Keratinocyte (primary cell): Measurements from ENCODE around the gene HDGF. TPM values are rescaled to one million over a fixed set of nuclear protein-coding genes. Genes with fewer than 3 reads are reported as not detected.

ENCODE experiments used
- DNase-seq: peaks from one replicate; pipeline ENCODE4 v3.0.0-alpha.2; 2011; ENCODE audit warnings: low read depth, missing footprints, low spot score
- FAIRE-seq: peaks from 2 replicates; lab custom pipeline; 2011; peaks lifted over from hg19 to GRCh38; lab: Jason Lieb, UNC
- H2AFZ ChIP-seq: 2 replicates; pipeline ENCODE4 v1.6.0; 2012; ENCODE audit warnings: low read length, control low read depth, inconsistent platforms; ENCODE audit not compliant: control insufficient read depth
- H3K27ac ChIP-seq: 2 replicates; pipeline ENCODE4 v1.5.1; 2011; ENCODE audit warnings: low read length; ENCODE audit not compliant: control insufficient read depth, insufficient read depth
- H3K27me3 ChIP-seq: 3 replicates; pipeline ENCODE4 v1.6.0; 2011; ENCODE audit warnings: low read length; ENCODE audit not compliant: control insufficient read depth, insufficient read depth; ENCODE audit errors: extremely low read depth
- H3K36me3 ChIP-seq, 2 experiments: 2 replicates in 1 of 2; 3 replicates in 1 of 2; pipeline ENCODE4 v1.5.1; 2011; ENCODE audit warnings: low read length in 2 of 2, mild to moderate bottlenecking in 1 of 2; ENCODE audit not compliant: control insufficient read depth in 2 of 2, insufficient read depth in 2 of 2; ENCODE audit errors: extremely low read depth in 1 of 2
- H3K4me1 ChIP-seq: 3 replicates; pipeline ENCODE4 v1.5.1; 2011; ENCODE audit warnings: low read length; ENCODE audit not compliant: control insufficient read depth, insufficient read depth; ENCODE audit errors: extremely low read depth
- H3K4me2 ChIP-seq: 3 replicates; pipeline ENCODE4 v1.6.0; 2011; ENCODE audit warnings: low read depth, low read length; ENCODE audit not compliant: control insufficient read depth, insufficient read depth; ENCODE audit errors: extremely low read depth
- H3K4me3 ChIP-seq, 3 experiments: fragments of 200-600 bp in 1 of 3; sonication (generic) in 1 of 3; 2 replicates in 2 of 3; 3 replicates in 1 of 3; pipeline ENCODE4 v1.5.1; 2011 to 2016; ENCODE audit warnings: low read length in 3 of 3, mild to moderate bottlenecking in 3 of 3, control low read depth in 2 of 3, inconsistent platforms in 1 of 3, low read depth in 1 of 3, mixed read lengths in 1 of 3, mixed run types in 1 of 3, moderate library complexity in 1 of 3; ENCODE audit not compliant: control insufficient read depth in 2 of 3, insufficient read depth in 2 of 3; ENCODE audit errors: extremely low read depth in 1 of 3
- H3K79me2 ChIP-seq: 2 replicates; pipeline ENCODE4 v1.6.0; 2012; ENCODE audit warnings: low read length; ENCODE audit not compliant: control insufficient read depth, insufficient read depth
- H3K9ac ChIP-seq: 3 replicates; pipeline ENCODE4 v1.6.0; 2011; ENCODE audit warnings: low read length; ENCODE audit not compliant: control insufficient read depth, insufficient read depth; ENCODE audit errors: extremely low read depth
- H3K9me1 ChIP-seq: 3 replicates; pipeline ENCODE4 v1.6.0; 2011; ENCODE audit warnings: low read length; ENCODE audit not compliant: control insufficient read depth, insufficient read depth; ENCODE audit errors: extremely low read depth
- H3K9me3 ChIP-seq: 2 replicates; pipeline ENCODE4 v1.5.1; 2012; ENCODE audit warnings: low read depth, low read length; ENCODE audit not compliant: control insufficient read depth
- H4K20me1 ChIP-seq: 3 replicates; pipeline ENCODE4 v1.6.0; 2011; ENCODE audit warnings: low read length; ENCODE audit not compliant: control insufficient read depth, insufficient read depth; ENCODE audit errors: extremely low read depth
- CTCF ChIP-seq, 3 experiments: IDR thresholded peaks in 1 of 3; conservative IDR thresholded peaks in 1 of 3; optimal IDR thresholded peaks in 1 of 3; 2 replicates in 2 of 3; 3 replicates in 1 of 3; pipeline versions ENCODE3 to v1.5.1; 2011; ENCODE audit warnings: low read length in 3 of 3, mild to moderate bottlenecking in 3 of 3, moderate library complexity in 2 of 3, control low read depth in 1 of 3, inconsistent platforms in 1 of 3; ENCODE audit not compliant: insufficient read depth in 2 of 3; ENCODE audit errors: extremely low read depth in 1 of 3
- EZH2 ChIP-seq: IDR thresholded peaks from one replicate; pipeline ENCODE4 v1.6.1; 2012; ENCODE audit warnings: inconsistent platforms, mild to moderate bottlenecking, low read length, moderate library complexity
- dilution Hi-C: fragments of 300-500 bp; cut with MboI; formaldehyde crosslinking; loops from one replicate; pipeline ENCODE4 v1.7.0; 2020; ENCODE audit warnings: low sequenced_read_pairs; ENCODE audit not compliant: extremely low pct_ligation_motif_present
- polyA plus RNA-seq, 5 experiments: library from polyadenylated mRNA; depleted of rRNA in 3 of 5; stranded (reverse) in 3 of 5; stranded (forward) in 1 of 5; unstranded in 1 of 5; fragments of >200 nt; gene quantifications; 1 replicate in 1 of 5; 2 replicates in 3 of 5; 3 replicates in 1 of 5; pipeline versions ENCODE4 v1.2.1 to v1.2.3, GENCODE V29; 2011 to 2012; ENCODE audit warnings: missing spikeins in 2 of 5, low read depth in 1 of 5, low replicate concordance in 1 of 5

Gene HDGF
- polyA plus RNA-seq, 1 donor (not counting 4 experiments of a cell fraction or from before 2014, with no cell fraction given), result 240 TPM

GRCh38 chr1:156746728-156747631, 4.5 kb downstream of the HDGF start:
- Histone ChIP-seq H3K79me2 (peaks cover 71% of the 10 kb centered on the region), H3K9ac (peak overlapping the region; percentile 100), H3K4me2 (peak overlapping the region; percentile 100), H3K36me3 (peaks cover 25 to 28% of the 10 kb centered on the region in 2 experiments), H2AFZ (no peak overlapping the region), H3K4me3 (peak overlapping the region; percentile 54 to 97 (median 88)), H3K27me3 (no peaks in the 10 kb centered on the region), H3K4me1 (peaks cover 38% of the 10 kb centered on the region), H3K9me1 (no peaks in the 10 kb centered on the region), H3K9me3 (no peaks in the 10 kb centered on the region), H4K20me1 (no peaks in the 10 kb centered on the region), H3K27ac (peak overlapping the region; percentile 98)
- dilution Hi-C loops, result no loop called here
- FAIRE-seq (no peak), DNase-seq (peak; percentile 87)
- no peak for TF ChIP-seq EZH2
- peak in 2 of 3 experiments; percentile 22 to 51 for TF ChIP-seq CTCF (optimal IDR thresholded peaks at IDR 0.05 in 1 of 3, IDR thresholded peaks at IDR 0.05 in 1 of 3, conservative IDR thresholded peaks at IDR 0.05 in 1 of 3; ENCODE audit: extremely low read depth in 1 of 3, insufficient read depth in 2 of 3, low read length in 3 of 3)

GRCh38 chr1:156746406-156746727, 5.1 kb downstream of the HDGF start:
- peak overlapping the region; percentile 100 for H3K9ac ChIP-seq
- H3K27me3 ChIP-seq, result no peaks in the 10 kb centered on the region
- DNase-seq, result no peak
- peaks cover 44% of the 10 kb centered on the region for H3K4me1 ChIP-seq
- H4K20me1 ChIP-seq, result no peaks in the 10 kb centered on the region
- peak overlapping the region; percentile 89 for H3K4me2 ChIP-seq
- dilution Hi-C loops, result no loop called here
- H3K9me3 ChIP-seq, result no peaks in the 10 kb centered on the region
- no peaks in the 10 kb centered on the region for H3K9me1 ChIP-seq
- TF ChIP-seq CTCF (optimal IDR thresholded peaks at IDR 0.05 in 1 of 3, IDR thresholded peaks at IDR 0.05 in 1 of 3, conservative IDR thresholded peaks at IDR 0.05 in 1 of 3; ENCODE audit: extremely low read depth in 1 of 3, insufficient read depth in 2 of 3, low read length in 3 of 3) (no peak), EZH2 (no peak)
- no peak for FAIRE-seq
- peak overlapping the region; percentile 41 to 61 (median 47) for H3K4me3 ChIP-seq
- H3K27ac ChIP-seq, result peak overlapping the region; percentile 98
- peaks cover 28% of the 10 kb centered on the region in 2 experiments for H3K36me3 ChIP-seq
- H2AFZ ChIP-seq, result no peak overlapping the region
- peaks cover 71% of the 10 kb centered on the region for H3K79me2 ChIP-seq
